PC-3 (cell line): ENCODE results near the gene PPP6R2.

Experiments used
- EZH2 ChIP-seq: fragments of 300-600 bp; sonication (generic); IDR thresholded peaks from one replicate; pipeline ENCODE4 v1.6.1; 2017; ENCODE audit warnings: antibody characterized with exemption, mild to moderate bottlenecking, low read length; ENCODE audit not compliant: unreplicated experiment
- TF ChIP-seq, protein P1 (sequence below): fragments of 300-600 bp; sonication (generic); conservative IDR thresholded peaks from 2 replicates; pipeline ENCODE4 v1.5.1; 2017; ENCODE audit warnings: antibody characterized with exemption, low read depth, mild to moderate bottlenecking, low read length

DNA sequence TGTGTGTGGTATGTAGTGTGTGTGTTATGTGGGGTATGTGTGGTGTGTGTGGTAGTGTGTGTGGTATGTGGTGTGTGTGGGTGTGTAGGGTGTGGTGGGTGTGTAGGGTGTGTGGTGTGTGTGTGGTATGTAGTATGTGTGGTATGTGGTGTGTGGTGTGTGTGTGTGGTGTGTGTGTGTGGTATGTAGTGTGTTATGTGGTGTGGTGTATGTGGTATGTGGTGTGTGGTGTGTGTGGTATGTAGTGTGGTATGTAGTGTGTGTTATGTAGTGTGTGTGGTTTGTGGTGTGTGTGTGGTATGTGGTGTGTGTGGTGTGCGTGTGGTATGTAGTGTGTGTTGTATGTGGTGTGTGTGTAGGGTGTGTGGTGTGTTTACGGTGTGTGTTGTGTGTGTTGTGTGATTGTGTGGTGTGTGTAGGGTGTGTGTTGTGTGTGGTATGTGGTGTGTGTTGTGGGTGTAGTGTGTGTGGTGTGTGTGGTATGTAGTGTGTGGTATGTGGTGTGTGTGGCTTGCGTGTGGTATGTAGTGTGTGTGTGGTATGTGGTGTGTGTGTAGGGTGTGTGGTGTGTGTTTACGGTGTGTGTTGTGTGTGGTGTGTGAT lies 4.2 kb upstream of the PPP6R2 start:
- TF ChIP-seq, protein P1, sequence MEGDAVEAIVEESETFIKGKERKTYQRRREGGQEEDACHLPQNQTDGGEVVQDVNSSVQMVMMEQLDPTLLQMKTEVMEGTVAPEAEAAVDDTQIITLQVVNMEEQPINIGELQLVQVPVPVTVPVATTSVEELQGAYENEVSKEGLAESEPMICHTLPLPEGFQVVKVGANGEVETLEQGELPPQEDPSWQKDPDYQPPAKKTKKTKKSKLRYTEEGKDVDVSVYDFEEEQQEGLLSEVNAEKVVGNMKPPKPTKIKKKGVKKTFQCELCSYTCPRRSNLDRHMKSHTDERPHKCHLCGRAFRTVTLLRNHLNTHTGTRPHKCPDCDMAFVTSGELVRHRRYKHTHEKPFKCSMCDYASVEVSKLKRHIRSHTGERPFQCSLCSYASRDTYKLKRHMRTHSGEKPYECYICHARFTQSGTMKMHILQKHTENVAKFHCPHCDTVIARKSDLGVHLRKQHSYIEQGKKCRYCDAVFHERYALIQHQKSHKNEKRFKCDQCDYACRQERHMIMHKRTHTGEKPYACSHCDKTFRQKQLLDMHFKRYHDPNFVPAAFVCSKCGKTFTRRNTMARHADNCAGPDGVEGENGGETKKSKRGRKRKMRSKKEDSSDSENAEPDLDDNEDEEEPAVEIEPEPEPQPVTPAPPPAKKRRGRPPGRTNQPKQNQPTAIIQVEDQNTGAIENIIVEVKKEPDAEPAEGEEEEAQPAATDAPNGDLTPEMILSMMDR, result no peak
- no peak for TF ChIP-seq EZH2
